ENCODE results near the gene GUK1.

The GUK1 gene

GRCh38 chr1:228099331-228099732 lies 40.7 kb upstream of the GUK1 start:
- no peak for DNase-seq (ENCODE audit: insufficient read length, low spot score)
- no peak for TF ChIP-seq POLR2A (IDR thresholded peaks at IDR 0.05; ENCODE audit: low read depth, low read length)
- no peak for FAIRE-seq

- DNase-seq (ENCODE audit: insufficient read length, low spot score) (no peak), FAIRE-seq (no peak)
- no peak; the same call in 1 of the 2 replicates for TF ChIP-seq POLR2A (IDR thresholded peaks at IDR 0.05; ENCODE audit: low read depth, low read length)
Observed at GRCh38 chr1:228100822-228101613, 39.1 kb upstream of the GUK1 start.

- FAIRE-seq (no peak), DNase-seq (ENCODE audit: insufficient read length, low spot score) (no peak)
- TF ChIP-seq POLR2A (IDR thresholded peaks at IDR 0.05; ENCODE audit: low read depth, low read length), result no peak
Observed at GRCh38 chr1:228101614-228101993, 38.5 kb upstream of the GUK1 start.

- no peak for FAIRE-seq
- TF ChIP-seq POLR2A (IDR thresholded peaks at IDR 0.05; ENCODE audit: low read depth, low read length), result no peak
- no peak for DNase-seq (ENCODE audit: insufficient read length, low spot score)
Observed at GRCh38 chr1:228101994-228102790, 37.9 kb upstream of the GUK1 start.

- peak; percentile 81 for TF ChIP-seq POLR2A (IDR thresholded peaks at IDR 0.05; ENCODE audit: low read depth, low read length)
- DNase-seq (ENCODE audit: insufficient read length, low spot score), result peak; percentile 96
- no peak for FAIRE-seq
Observed at GRCh38 chr1:228102791-228103620, 37.1 kb upstream of the GUK1 start, which contains the start of gene C1orf35. C1orf35 (minus strand) TSS chr1:228103325; CDS start chr1:228103227, 98 bp downstream.

GRCh38 chr1:228104526-228105269 lies 35.4 kb upstream of the GUK1 start:
- DNase-seq (ENCODE audit: insufficient read length, low spot score) (no peak), FAIRE-seq (no peak)
- 0 out of 2 replicates have a peak, but pooled peaks have one; percentile 8 for TF ChIP-seq POLR2A (IDR thresholded peaks at IDR 0.05; ENCODE audit: low read depth, low read length)

GRCh38 chr1:228105270-228105995 lies 34.6 kb upstream of the GUK1 start:
- no peak for TF ChIP-seq POLR2A (IDR thresholded peaks at IDR 0.05; ENCODE audit: low read depth, low read length)
- no peak for FAIRE-seq
- DNase-seq (ENCODE audit: insufficient read length, low spot score), result no peak

- no peak for TF ChIP-seq POLR2A (IDR thresholded peaks at IDR 0.05; ENCODE audit: low read depth, low read length)
- DNase-seq (ENCODE audit: insufficient read length, low spot score), result no peak
- no peak for FAIRE-seq
Observed at GRCh38 chr1:228105996-228106799, 33.9 kb upstream of the GUK1 start.

GRCh38 chr1:228106800-228107054 lies 33.4 kb upstream of the GUK1 start:
- no peak for FAIRE-seq
- no peak for DNase-seq (ENCODE audit: insufficient read length, low spot score)
- TF ChIP-seq POLR2A (IDR thresholded peaks at IDR 0.05; ENCODE audit: low read depth, low read length), result no peak

GRCh38 chr1:228107636-228108035 lies 32.4 kb upstream of the GUK1 start:
- no peak for TF ChIP-seq POLR2A (IDR thresholded peaks at IDR 0.05; ENCODE audit: low read depth, low read length)
- FAIRE-seq, result no peak
- DNase-seq (ENCODE audit: insufficient read length, low spot score), result no peak

GRCh38 chr1:228108055-228108690 lies 31.9 kb upstream of the GUK1 start:
- FAIRE-seq (no peak), DNase-seq (ENCODE audit: insufficient read length, low spot score) (no peak)
- no peak for TF ChIP-seq POLR2A (IDR thresholded peaks at IDR 0.05; ENCODE audit: low read depth, low read length)

- no peak for DNase-seq (ENCODE audit: insufficient read length, low spot score)
- TF ChIP-seq POLR2A (IDR thresholded peaks at IDR 0.05; ENCODE audit: low read depth, low read length), result no peak
Observed at GRCh38 chr1:228108742-228109072, 31.4 kb upstream of the GUK1 start.

More at GRCh38 chr1:228108742-228109072, 31.4 kb upstream of the GUK1 start:
- no peak for FAIRE-seq
